T-cell (primary cell): ENCODE results near the gene MYLK2. TPM values are rescaled to one million over a fixed set of nuclear protein-coding genes. Genes with fewer than 3 reads are reported as not detected.

Experiments
- ATAC-seq, 4 experiments: fragments of 200-7000 bp in 3 of 4; fragments of 150-1000 bp in 1 of 4; cut with Tn5 transposase; replicated peaks in 1 of 4; 1 replicate in 3 of 4; 2 replicates in 1 of 4; pipeline ENCODE4 v1.10.0; 2021; ENCODE audit warnings: moderate library complexity in 3 of 4, mild to moderate bottlenecking in 2 of 4, moderate number of reproducible peaks in 1 of 4
- CTCF ChIA-PET, 2 donors: fragments of 300-600 bp; sonication (Branson Sonifier 250); formaldehyde crosslinking; loops; one replicate each; lab custom pipeline; 2022; ENCODE audit warnings: antibody characterized with exemption in 2 of 2; lab: Charles Lee
- POLR2A ChIA-PET, 2 donors: fragments of 300-600 bp; sonication (Branson Sonifier 250); formaldehyde crosslinking; loops; one replicate each; lab custom pipeline; 2022; ENCODE audit warnings: antibody characterized with exemption in 2 of 2; lab: Charles Lee
- DNase-seq, 35 experiments: peaks; one replicate each; pipeline versions ENCODE4 v3.0.0 to v3.0.0-alpha.2; 2013 to 2023
- H3K27ac ChIP-seq: one replicate; pipeline ENCODE4 v1.5.1; 2013; ENCODE audit warnings: low read length
- H3K27me3 ChIP-seq, 2 experiments: replicated peaks in 1 of 2; 1 replicate in 1 of 2; 2 replicates in 1 of 2; pipeline versions ENCODE4 v1.6.1 to v1.7.0; 2013; ENCODE audit warnings: low read length in 1 of 2, mixed read lengths in 1 of 2; ENCODE audit not compliant: control insufficient read depth in 2 of 2, insufficient read depth in 2 of 2; ENCODE audit errors: extremely low read depth in 1 of 2
- H3K36me3 ChIP-seq, 2 donors: 1 replicate in 1 of 2; 2 replicates in 1 of 2; pipeline versions ENCODE4 v1.6.1 to v1.7.0; 2013; ENCODE audit warnings: low read length in 1 of 2; ENCODE audit not compliant: control insufficient read depth in 2 of 2, insufficient read depth in 1 of 2; ENCODE audit errors: extremely low read depth in 1 of 2
- H3K4me1 ChIP-seq, 2 experiments: 1 replicate in 1 of 2; 2 replicates in 1 of 2; pipeline versions ENCODE4 v1.6.1 to v1.7.0; 2013; ENCODE audit warnings: low read length in 2 of 2, mixed read lengths in 1 of 2; ENCODE audit not compliant: insufficient read depth in 2 of 2, control insufficient read depth in 1 of 2; ENCODE audit errors: extremely low read depth in 1 of 2
- H3K4me3 ChIP-seq, 2 donors: 1 replicate in 1 of 2; 2 replicates in 1 of 2; pipeline versions ENCODE4 v1.5.1 to v1.7.0; 2013; ENCODE audit warnings: mild to moderate bottlenecking in 2 of 2, low read length in 1 of 2, moderate library complexity in 1 of 2; ENCODE audit not compliant: control insufficient read depth in 1 of 2; ENCODE audit errors: extremely low read depth in 1 of 2
- H3K9me3 ChIP-seq: 2 replicates; pipeline ENCODE4 v1.7.0; 2013
- H3K27ac Mint-ChIP-seq, 2 donors: one replicate each; pipeline ENCODE4 v1.8.0; 2020 to 2021; ENCODE audit warnings: mild to moderate bottlenecking in 2 of 2, mixed read lengths in 2 of 2
- H3K27me3 Mint-ChIP-seq, 2 donors: one replicate each; pipeline ENCODE4 v1.8.0; 2021 to 2022; ENCODE audit warnings: mixed read lengths in 2 of 2
- H3K36me3 Mint-ChIP-seq: one replicate; pipeline ENCODE4 v1.8.0; 2021; ENCODE audit warnings: mixed read lengths
- H3K4me1 Mint-ChIP-seq, 3 donors: one replicate each; pipeline ENCODE4 v1.8.0; 2020 to 2022; ENCODE audit warnings: mixed read lengths in 3 of 3, mild to moderate bottlenecking in 1 of 3
- H3K4me3 Mint-ChIP-seq, 3 donors: one replicate each; pipeline ENCODE4 v1.8.0; 2020 to 2022; ENCODE audit warnings: mild to moderate bottlenecking in 3 of 3, mixed read lengths in 3 of 3, moderate library complexity in 3 of 3
- H3K9me3 Mint-ChIP-seq, 3 donors: one replicate each; pipeline ENCODE4 v1.8.0; 2020 to 2022; ENCODE audit warnings: mixed read lengths in 3 of 3
- WGBS: methylation state at CpG from one replicate; pipeline ENCODE4 v1.1.5; 2013; ENCODE audit warnings: missing lambda C conversion rate; ENCODE audit not compliant: insufficient coverage; 5-methylcytosine and 5-hydroxymethylcytosine counted together
- total RNA-seq, 35 experiments: library from RNA in 6 of 35; stranded (reverse) in 6 of 35; fragments of 120-200 nt in 1 of 35; gene quantifications; one replicate each; pipeline versions ENCODE4 v1.2.1 to v1.2.4 and lab custom pipeline; 2013 to 2026

The MYLK2 gene
- total RNA-seq, 5 donors from 2014 or later (not counting 1 experiment from before 2014, with no cell fraction given) = not detected

DNA sequence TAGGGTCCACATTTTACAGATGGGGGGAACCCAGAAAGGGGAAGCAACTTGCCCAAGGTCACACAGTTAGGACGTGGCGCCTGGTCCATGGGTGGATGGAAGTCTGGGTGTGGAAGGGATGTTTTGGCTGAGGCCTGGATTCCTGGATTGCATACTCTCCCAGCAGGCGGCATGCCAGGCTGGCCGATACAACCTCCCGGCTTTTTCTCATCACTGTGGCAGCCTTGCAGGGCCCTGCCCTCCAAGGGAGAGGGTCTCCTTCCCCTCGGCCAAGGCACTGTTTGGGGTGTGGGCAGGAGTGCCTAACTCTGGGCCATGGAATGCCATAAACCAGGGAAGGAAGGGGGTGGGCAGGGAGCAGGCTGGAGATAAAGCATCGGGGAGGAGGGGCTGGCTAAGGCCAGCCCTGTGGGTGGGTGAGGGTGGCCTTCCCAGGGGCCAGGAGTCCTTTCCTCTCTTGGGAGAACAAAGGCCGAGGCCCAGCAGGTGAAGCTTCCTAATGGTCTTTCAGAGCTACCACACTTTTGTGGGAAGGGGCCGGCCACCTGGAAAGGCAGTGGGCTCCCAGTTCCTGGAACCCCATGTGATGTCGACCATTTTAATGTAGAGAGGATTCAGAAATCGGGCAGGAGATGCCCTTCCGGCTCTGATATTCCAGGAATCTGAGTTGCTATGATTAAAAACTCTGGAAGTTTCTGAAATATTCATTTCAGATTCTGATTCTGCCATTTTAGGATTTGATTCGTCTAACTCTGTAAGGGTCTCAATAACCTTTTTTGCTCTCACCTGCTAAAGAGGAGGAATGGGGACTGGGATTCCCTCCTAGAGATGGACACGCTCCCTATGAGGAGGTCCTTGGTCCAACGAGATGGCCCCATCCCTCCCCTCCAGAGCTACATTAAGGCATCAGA, 22.0 kb downstream of the MYLK2 start:
- H3K9me3 ChIP-seq = no peaks in the 10 kb centered on the region
- CTCF ChIA-PET = interaction anchor here in 1 of 2 donors (0.6 kb wide), 1 partner anchor 10 kb away, joined by 3 read pairs; no protein-coding TSS in a partner anchor
- no peak for ATAC-seq
- Mint-ChIP-seq H3K4me1 (peaks cover 0 to 4% (median 1%) of the 10 kb centered on the region in 3 donors), H3K27me3 (no peaks in the 10 kb centered on the region), H3K36me3 (no peaks in the 10 kb centered on the region), H3K27ac (no peak overlapping the region), H3K4me3 (no peak overlapping the region), H3K9me3 (no peaks in the 10 kb centered on the region)
- H3K36me3 ChIP-seq = no peaks in the 10 kb centered on the region
- no peak overlapping the region for H3K27ac ChIP-seq
- no peak overlapping the region for H3K4me3 ChIP-seq
- H3K27me3 ChIP-seq = peaks cover 0 to 10% of the 10 kb centered on the region in 2 experiments
- 82% methylated on average over 10 of the region's 15 CpGs for WGBS
- POLR2A ChIA-PET = no interaction called here
- H3K4me1 ChIP-seq = peaks cover 0 to 7% of the 10 kb centered on the region in 2 experiments
- no peak for DNase-seq

- ATAC-seq (no peak), DNase-seq (no peak)
- Mint-ChIP-seq H3K4me3 (no peak overlapping the region), H3K4me1 (no peaks in the 10 kb centered on the region), H3K36me3 (no peaks in the 10 kb centered on the region), H3K27me3 (no peaks in the 10 kb centered on the region), H3K9me3 (no peaks in the 10 kb centered on the region), H3K27ac (no peak overlapping the region)
- ChIA-PET CTCF (interaction anchor here in 1 of 2 donors (0.6 kb wide), 1 partner anchor 245 kb away, joined by 4 read pairs; no protein-coding TSS in a partner anchor), POLR2A (no interaction called here)
- peaks cover 0 to 11% of the 10 kb centered on the region in 2 experiments for H3K27me3 ChIP-seq
- no peak overlapping the region for H3K27ac ChIP-seq
- H3K9me3 ChIP-seq = no peaks in the 10 kb centered on the region
- no peaks in the 10 kb centered on the region for H3K4me1 ChIP-seq
- H3K36me3 ChIP-seq = no peaks in the 10 kb centered on the region
- 61% methylated on average over 3 of the region's 8 CpGs for WGBS
- H3K4me3 ChIP-seq = no peak overlapping the region
Measured at GRCh38 chr20:31841928-31842327, 22.8 kb downstream of the MYLK2 start.

GRCh38 chr20:31842471-31843157, 23.5 kb downstream of the MYLK2 start:
- no peaks in the 10 kb centered on the region for H3K4me1 Mint-ChIP-seq
- POLR2A ChIA-PET = no interaction called here
- no peaks in the 10 kb centered on the region for H3K4me1 ChIP-seq
- H3K36me3 Mint-ChIP-seq = no peaks in the 10 kb centered on the region
- 83% methylated on average over 2 of the region's 12 CpGs for WGBS
- H3K4me3 Mint-ChIP-seq = no peak overlapping the region
- H3K27me3 Mint-ChIP-seq = no peaks in the 10 kb centered on the region
- H3K4me3 ChIP-seq = no peak overlapping the region
- H3K27ac Mint-ChIP-seq = no peak overlapping the region
- CTCF ChIA-PET = interaction anchor here in 1 of 2 donors (0.6 kb wide), 1 partner anchor 245 kb away, joined by 4 read pairs; no protein-coding TSS in a partner anchor
- H3K27me3 ChIP-seq = peaks cover 0 to 9% of the 10 kb centered on the region in 2 experiments
- no peaks in the 10 kb centered on the region for H3K36me3 ChIP-seq
- ATAC-seq (no peak), DNase-seq (no peak)
- no peaks in the 10 kb centered on the region for H3K9me3 Mint-ChIP-seq
- H3K9me3 ChIP-seq = no peaks in the 10 kb centered on the region
- no peak overlapping the region for H3K27ac ChIP-seq

DNA sequence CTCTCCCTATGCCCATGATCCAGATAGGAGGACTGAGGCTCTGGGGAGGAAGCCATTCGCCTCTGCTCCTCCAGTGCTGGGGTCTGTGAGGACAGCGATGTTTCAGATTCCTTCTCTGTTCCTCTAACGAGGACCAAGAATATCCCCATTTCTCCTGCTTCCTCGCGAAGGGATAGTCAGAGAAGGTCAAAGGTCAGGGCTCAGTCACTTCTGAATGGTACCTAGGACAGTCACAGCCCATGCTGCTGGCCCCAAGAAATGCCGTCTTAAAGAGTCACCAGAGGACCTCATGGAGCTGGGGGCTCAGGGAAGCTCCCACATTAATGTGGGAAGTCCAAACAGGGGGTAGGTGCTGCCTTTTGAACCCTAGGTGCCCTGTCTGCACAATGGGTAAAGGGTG, 24.1 kb downstream of the MYLK2 start:
- POLR2A ChIA-PET = interaction anchor here in 1 of 2 donors (0.6 kb wide), 1 partner anchor 638 kb away, joined by 10 read pairs; no protein-coding TSS in a partner anchor
- H3K9me3 ChIP-seq = no peaks in the 10 kb centered on the region
- Mint-ChIP-seq H3K36me3 (no peaks in the 10 kb centered on the region), H3K27me3 (peaks cover 0 to 2% of the 10 kb centered on the region in 2 donors), H3K9me3 (no peaks in the 10 kb centered on the region), H3K27ac (no peak overlapping the region), H3K4me3 (no peak overlapping the region), H3K4me1 (no peaks in the 10 kb centered on the region)
- no peaks in the 10 kb centered on the region for H3K36me3 ChIP-seq
- peaks cover 0 to 7% of the 10 kb centered on the region in 2 experiments for H3K27me3 ChIP-seq
- ATAC-seq = no peak
- 80% methylated on average over 4 of the region's 6 CpGs for WGBS
- H3K27ac ChIP-seq = no peak overlapping the region
- CTCF ChIA-PET = no interaction called here
- DNase-seq = no peak
- no peak overlapping the region for H3K4me3 ChIP-seq
- no peaks in the 10 kb centered on the region for H3K4me1 ChIP-seq

DNA sequence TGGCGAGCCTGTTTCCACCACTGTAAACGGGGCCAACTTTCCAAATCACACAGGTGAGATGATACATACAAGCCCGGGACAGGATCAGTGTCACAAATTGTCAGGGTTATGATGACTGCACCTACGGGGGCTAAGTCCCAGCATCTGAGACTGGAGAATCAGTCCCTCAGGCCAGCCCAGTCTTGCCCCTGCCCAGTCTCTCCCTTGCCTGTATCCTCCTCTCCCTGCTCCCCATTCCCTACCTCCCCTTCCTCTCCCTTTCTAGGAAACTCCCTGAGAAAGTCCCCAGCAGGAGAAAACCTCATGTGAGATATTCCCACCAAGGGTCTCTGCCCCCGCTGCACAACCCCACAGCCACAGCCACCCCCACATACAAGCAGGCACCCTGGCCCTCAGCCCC, 24.7 kb downstream of the MYLK2 start:
- ChIA-PET POLR2A (no interaction called here), CTCF (no interaction called here)
- Histone ChIP-seq H3K9me3 (no peaks in the 10 kb centered on the region), H3K4me3 (no peak overlapping the region), H3K4me1 (no peaks in the 10 kb centered on the region), H3K27ac (no peak overlapping the region), H3K36me3 (no peaks in the 10 kb centered on the region), H3K27me3 (peaks cover 0 to 10% of the 10 kb centered on the region in 2 experiments)
- 80% methylated on average over 2 of the region's 5 CpGs for WGBS
- Mint-ChIP-seq H3K27ac (no peak overlapping the region), H3K27me3 (peaks cover 0 to 5% of the 10 kb centered on the region in 2 donors), H3K9me3 (no peaks in the 10 kb centered on the region), H3K36me3 (no peaks in the 10 kb centered on the region), H3K4me3 (no peak overlapping the region), H3K4me1 (no peaks in the 10 kb centered on the region)
- ATAC-seq = no peak
- no peak for DNase-seq

DNA sequence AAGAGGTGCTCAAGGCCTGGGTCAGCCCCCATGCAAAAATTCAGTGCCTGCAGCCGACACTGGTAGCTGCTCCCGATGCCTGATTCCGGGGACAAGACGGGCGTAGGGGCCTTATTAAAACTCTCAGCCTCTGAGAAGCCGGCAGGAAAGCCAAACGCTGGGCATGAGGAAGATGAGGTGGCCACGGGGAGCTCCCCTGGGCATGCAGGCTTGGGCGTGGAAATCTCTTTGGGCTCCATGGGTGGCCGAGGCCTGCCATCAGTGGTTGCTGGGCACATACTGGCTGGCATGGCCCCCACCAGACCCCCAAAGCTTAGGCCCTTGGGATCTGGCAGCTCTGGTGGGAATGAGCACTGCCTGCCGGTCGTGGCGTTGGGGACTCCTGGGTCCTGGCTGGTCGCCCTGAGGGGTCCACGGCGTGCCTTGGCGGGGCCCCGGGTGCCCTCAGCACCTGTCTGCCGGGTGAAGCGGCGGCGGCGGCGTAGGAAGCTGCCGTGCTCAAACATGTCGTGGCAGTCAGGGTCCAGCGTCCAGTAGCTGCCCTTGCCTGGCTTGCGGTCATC, 25.7 kb downstream of the MYLK2 start:
- H3K27ac ChIP-seq = no peak overlapping the region
- Mint-ChIP-seq H3K27ac (no peak overlapping the region), H3K36me3 (no peaks in the 10 kb centered on the region), H3K9me3 (no peaks in the 10 kb centered on the region), H3K4me3 (no peak overlapping the region), H3K27me3 (peaks cover 0 to 10% of the 10 kb centered on the region in 2 donors), H3K4me1 (no peaks in the 10 kb centered on the region)
- POLR2A ChIA-PET = no interaction called here
- CTCF ChIA-PET = interaction anchor here in 1 of 2 donors (1.0 kb wide), 1 partner anchor 12 kb away, joined by 4 read pairs; no protein-coding TSS in a partner anchor
- H3K4me3 ChIP-seq = no peak overlapping the region
- no peaks in the 10 kb centered on the region for H3K4me1 ChIP-seq
- 90% methylated on average over 28 of the region's 28 CpGs for WGBS
- DNase-seq = no peak
- no peaks in the 10 kb centered on the region for H3K9me3 ChIP-seq
- H3K27me3 ChIP-seq = peaks cover 0 to 12% of the 10 kb centered on the region in 2 experiments
- no peak for ATAC-seq
- no peaks in the 10 kb centered on the region for H3K36me3 ChIP-seq
